ENCODE measurements around the gene GIMD1.

- no peak for TF ChIP-seq CTCF (IDR thresholded peaks at IDR 0.05; ENCODE audit: low read length)
- TF ChIP-seq EZH2 (optimal IDR thresholded peaks at IDR 0.05; ENCODE audit: low read depth, low read length), result no peak
- no peak for TF ChIP-seq EZH2phosphoT487 (IDR thresholded peaks at IDR 0.05; ENCODE audit: low read length)
Observed at GRCh38 chr4:106323119-106323518, 45.5 kb downstream of the GIMD1 start.
